GM06990 (cell line): ENCODE measurements around the gene ZNF345.

Experiments used
- DNase-seq: peaks from one replicate; pipeline ENCODE4 v3.0.0-alpha.2; 2011; ENCODE audit not compliant: insufficient read length; ENCODE audit errors: extremely low read depth
- H3K27me3 ChIP-seq: replicated peaks from 2 replicates; pipeline ENCODE4 v1.6.0; 2011; ENCODE audit warnings: low read length; ENCODE audit not compliant: control insufficient read depth, insufficient read depth
- H3K36me3 ChIP-seq: 2 replicates; pipeline ENCODE4 v1.5.1; 2011; ENCODE audit warnings: low read length; ENCODE audit not compliant: control insufficient read depth, insufficient read depth
- H3K4me3 ChIP-seq: replicated peaks from 2 replicates; pipeline ENCODE4 v1.5.1; 2011; ENCODE audit warnings: low read depth, mild to moderate bottlenecking, control low read depth, low read length
- TF ChIP-seq, protein P1 (sequence below): IDR thresholded peaks from 2 replicates; pipeline ENCODE4 v1.5.1; 2011; ENCODE audit warnings: low read length, control low read depth, mild to moderate bottlenecking, inconsistent platforms; ENCODE audit not compliant: insufficient read depth, poor library complexity, severe bottlenecking

Gene ZNF345

DNA sequence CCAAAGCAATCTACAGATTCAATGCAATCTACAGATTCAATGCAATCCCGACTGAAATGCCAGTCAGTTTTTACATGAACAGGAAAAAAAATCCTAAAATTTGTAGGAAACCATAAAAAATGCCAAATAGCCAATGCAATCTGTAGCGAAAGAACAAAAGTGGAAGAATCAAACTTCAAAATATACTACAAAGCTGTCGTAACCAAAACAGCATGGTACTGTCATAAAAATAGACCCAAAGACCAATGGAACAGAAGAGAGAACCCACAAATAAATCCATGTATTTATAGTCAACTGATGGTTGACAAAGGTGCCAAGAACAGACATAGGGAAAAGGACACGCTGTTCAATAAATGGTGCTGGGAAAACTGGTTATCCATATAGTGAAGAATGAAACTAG lies 47.7 kb downstream of the ZNF345 start:
- TF ChIP-seq, protein P1, sequence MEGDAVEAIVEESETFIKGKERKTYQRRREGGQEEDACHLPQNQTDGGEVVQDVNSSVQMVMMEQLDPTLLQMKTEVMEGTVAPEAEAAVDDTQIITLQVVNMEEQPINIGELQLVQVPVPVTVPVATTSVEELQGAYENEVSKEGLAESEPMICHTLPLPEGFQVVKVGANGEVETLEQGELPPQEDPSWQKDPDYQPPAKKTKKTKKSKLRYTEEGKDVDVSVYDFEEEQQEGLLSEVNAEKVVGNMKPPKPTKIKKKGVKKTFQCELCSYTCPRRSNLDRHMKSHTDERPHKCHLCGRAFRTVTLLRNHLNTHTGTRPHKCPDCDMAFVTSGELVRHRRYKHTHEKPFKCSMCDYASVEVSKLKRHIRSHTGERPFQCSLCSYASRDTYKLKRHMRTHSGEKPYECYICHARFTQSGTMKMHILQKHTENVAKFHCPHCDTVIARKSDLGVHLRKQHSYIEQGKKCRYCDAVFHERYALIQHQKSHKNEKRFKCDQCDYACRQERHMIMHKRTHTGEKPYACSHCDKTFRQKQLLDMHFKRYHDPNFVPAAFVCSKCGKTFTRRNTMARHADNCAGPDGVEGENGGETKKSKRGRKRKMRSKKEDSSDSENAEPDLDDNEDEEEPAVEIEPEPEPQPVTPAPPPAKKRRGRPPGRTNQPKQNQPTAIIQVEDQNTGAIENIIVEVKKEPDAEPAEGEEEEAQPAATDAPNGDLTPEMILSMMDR = no peak
- H3K4me3 ChIP-seq = no peak overlapping the region
- no peaks in the 10 kb centered on the region for H3K36me3 ChIP-seq
- no peak for DNase-seq
- H3K27me3 ChIP-seq = no peaks in the 10 kb centered on the region

DNA sequence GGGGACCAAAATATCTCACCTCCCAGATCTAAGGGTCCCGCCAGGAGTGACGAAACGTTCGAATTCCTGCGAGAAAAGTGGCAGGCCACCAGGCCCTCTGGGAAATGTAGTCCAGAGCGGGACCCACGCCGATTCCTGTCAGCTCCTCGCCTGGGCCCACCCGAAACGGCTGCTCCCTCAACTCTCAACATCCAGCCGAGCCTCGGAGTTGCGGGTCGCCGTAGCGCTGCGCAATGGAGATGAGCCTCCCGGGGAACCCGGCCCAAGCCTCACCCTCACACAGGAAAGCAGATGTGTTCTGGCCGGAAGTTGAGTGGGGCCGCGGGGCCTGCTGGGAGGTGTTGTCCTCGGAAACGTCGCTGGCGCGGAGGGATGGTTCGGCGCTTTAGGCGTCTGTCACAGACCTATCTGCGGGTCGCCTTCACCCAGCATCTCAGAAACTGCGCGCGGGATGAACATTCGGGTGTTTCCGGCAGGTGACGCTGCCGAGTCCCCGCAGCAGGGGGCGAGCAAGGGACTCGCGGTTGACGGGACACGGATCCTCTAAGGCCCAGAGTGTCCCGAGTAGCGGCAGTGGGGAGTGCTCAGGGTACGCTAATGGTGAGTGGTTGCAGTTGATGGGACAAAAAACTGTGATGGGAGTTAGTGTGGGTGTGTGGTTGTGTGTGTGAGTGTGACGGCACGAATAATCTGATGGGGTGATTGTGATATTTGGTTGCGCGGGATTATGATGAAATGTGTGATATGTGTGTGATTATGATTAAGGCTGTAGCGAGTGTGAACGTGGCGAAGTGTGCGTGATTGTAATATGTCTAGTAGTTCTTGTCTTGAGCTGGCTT lies 65.5 kb downstream of the ZNF345 start, which contains the start of the genes ZNF568 and ZNF829:
ZNF568 (plus strand) TSS at position 341 of the 839 bp plus-strand sequence. CDS start 6,439 bp downstream, outside the sequence.
ZNF829 (minus strand) TSS at position 300 of the 839 bp plus-strand sequence. CDS start 1,124 bp downstream, outside the sequence.
- Histone ChIP-seq H3K36me3 (no peaks in the 10 kb centered on the region), H3K27me3 (no peaks in the 10 kb centered on the region), H3K4me3 (peak within 1 kb of the TSS; percentile 56)
- peak; percentile 93 for DNase-seq
- TF ChIP-seq, protein P1 = peak; percentile 54

DNA sequence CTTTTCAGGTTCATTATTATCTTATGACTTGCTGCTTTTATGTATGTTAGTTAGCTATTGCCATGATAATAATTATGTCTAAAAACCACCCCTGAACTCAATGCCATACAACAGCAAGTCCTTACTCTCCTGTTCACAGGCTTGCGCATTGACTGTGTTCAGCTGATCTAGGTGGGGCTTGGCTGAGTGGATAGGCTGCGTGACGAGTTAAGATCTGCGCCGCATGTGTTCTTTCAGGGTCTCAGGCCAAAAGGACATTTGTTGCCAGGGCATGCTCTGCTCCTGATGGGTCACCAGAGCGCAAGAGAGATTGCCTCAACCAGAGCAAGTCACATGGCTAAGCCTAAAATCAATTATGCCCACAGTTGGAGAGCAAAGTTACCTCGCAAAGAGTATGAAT lies 66.3 kb downstream of the ZNF345 start:
- TF ChIP-seq, protein P1 = no peak
- Histone ChIP-seq H3K36me3 (no peaks in the 10 kb centered on the region), H3K27me3 (no peaks in the 10 kb centered on the region), H3K4me3 (peak overlapping the region; percentile 56)
- DNase-seq = peak; percentile 9

DNA sequence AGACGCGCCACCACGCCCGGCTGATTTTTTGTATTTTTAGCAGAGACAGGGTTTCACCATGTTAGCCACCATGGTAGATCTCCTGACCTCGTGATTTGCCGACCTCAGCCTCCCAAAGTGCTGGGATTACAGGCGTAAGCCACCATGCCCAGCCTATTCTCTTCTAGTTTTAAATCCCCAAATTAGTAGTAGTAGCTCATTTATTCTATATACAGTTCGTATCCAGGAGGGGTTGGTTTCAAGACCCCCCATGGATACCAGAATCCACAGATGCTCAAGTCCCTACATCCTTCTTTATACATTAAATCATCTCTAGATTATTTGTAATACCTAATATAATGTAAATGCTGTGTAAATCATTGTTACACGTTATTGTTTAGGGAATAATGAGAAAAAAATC lies 67.4 kb downstream of the ZNF345 start:
- no peak for DNase-seq
- TF ChIP-seq, protein P1 = no peak
- H3K4me3 ChIP-seq = no peak overlapping the region
- no peaks in the 10 kb centered on the region for H3K36me3 ChIP-seq
- H3K27me3 ChIP-seq = no peaks in the 10 kb centered on the region
